NCI-H345 treated with DMSO at 0.1 percent for 48 hours (cell line): ENCODE results near the gene TLR10.
"Not testable (repeated sequence)": the region's sequence is repeated elsewhere in the genome, so short reads cannot be mapped to it uniquely, and the experiment has no call there.

Experiments used
- DNase-seq: peaks from one replicate; lab custom pipeline; 2025; ENCODE audit not compliant: unreplicated experiment; lab: John Stamatoyannopoulos, UW

TLR10 gene

DNA sequence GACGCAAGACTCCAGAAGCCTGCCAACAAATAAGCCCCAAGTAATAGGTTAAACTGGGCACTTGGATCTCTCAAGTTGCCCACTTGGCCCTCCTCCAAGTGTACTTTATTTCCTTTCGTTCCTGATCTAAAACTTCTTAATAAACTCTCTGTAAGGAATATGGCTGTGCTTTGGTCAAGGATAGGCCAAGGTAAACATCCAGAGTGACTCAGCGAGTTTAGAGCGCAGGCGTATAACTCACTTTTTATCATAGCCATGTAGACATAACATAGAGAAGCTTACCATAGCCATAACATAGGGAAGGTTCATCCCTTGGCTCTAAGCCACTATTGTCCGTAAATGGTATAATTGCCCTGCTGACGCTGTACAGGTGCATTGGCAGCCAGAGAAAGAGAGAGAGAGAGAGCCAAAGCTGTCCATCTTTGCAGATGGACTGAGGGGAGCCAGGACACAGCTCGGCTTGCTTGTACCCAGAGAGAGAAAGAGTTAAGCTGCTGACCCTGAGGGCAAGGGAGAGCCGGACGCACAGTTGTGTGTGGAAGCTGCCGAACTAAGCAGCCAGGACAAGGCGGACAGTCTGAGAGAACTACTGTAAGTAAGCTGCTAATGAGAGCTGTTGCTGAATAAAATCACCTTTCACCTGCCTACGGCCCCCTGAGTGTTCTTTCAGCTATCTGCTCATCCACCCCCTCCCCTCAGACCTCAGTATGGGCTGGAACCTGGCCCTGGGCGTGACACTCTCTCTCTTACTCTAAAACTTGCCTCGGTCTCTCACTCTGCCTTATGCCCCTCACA lies 20.0 kb upstream of the TLR10 start:
- no peak for DNase-seq

DNA sequence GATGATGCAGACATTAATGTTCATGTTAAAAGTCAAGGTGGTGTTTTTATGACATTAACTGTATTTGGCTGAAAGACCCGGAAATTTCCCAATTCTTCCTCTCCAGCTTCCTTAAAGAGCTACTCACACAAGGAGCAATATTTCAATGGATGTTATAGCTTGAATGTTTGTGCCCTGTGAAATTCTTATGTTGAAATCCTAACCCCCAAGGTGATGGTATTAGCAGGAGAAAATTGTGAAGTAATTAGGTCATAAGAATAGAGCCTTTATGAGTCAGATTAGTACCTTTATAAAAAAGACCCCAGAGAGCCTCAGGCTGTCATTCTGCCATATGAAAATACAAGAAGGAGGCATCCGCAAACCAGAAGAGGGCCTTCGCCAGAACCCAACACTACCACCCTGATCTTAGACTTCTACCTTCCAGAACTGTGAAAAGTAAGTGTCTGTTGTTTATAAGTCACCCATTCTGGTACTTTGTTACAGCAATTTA lies 18.2 kb upstream of the TLR10 start:
- DNase-seq: no peak

GRCh38 chr4:38800366-38800765 lies 17.6 kb upstream of the TLR10 start:
- no peak for DNase-seq

- DNase-seq: no peak
Observed at GRCh38 chr4:38795087-38795486, 12.3 kb upstream of the TLR10 start.

DNA sequence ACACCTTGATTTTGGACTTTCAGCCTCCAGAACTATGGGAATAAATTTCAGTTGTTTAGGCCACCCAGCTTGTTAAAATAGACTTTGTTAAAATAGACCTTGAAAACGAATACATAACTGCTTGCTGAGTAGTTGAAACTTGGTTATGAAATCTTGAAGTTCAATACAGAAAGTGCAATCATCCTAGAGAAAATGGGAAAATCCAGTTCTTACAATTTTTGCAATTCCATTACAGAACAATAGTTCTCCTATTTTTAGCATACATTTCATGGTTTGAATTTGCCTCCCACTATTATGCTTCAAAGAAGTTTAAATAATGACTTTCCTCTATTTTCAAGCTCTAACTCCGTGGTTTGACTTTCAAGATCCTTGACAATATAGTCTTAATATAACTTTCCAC lies 11.3 kb upstream of the TLR10 start:
- no peak for DNase-seq

DNA sequence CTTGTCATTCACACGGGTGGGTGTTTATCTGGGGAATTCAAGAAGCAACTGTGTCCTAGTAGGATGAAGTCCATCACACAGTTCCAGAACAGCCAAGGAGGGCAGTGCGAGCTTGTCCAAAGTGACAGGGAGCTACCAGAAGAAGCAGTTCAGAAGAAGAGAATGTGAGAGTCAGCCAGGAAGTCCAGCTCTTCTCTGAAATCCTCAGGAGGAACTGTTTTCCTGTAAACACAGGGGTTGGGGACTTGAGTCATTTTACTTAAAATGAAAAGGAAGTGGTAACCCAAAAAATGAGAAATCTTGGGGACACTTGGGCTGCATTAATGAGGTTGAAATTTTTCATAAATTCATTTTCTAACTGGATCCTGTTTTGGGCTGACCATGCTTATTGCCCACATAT lies 8.2 kb upstream of the TLR10 start:
- DNase-seq: no peak

GRCh38 chr4:38788317-38788716 lies 5.5 kb upstream of the TLR10 start:
- no peak for DNase-seq

- no peak for DNase-seq
Observed at GRCh38 chr4:38787693-38788092, 4.9 kb upstream of the TLR10 start.

- DNase-seq: no peak
Observed at GRCh38 chr4:38785901-38786402, 3.2 kb upstream of the TLR10 start.

DNA sequence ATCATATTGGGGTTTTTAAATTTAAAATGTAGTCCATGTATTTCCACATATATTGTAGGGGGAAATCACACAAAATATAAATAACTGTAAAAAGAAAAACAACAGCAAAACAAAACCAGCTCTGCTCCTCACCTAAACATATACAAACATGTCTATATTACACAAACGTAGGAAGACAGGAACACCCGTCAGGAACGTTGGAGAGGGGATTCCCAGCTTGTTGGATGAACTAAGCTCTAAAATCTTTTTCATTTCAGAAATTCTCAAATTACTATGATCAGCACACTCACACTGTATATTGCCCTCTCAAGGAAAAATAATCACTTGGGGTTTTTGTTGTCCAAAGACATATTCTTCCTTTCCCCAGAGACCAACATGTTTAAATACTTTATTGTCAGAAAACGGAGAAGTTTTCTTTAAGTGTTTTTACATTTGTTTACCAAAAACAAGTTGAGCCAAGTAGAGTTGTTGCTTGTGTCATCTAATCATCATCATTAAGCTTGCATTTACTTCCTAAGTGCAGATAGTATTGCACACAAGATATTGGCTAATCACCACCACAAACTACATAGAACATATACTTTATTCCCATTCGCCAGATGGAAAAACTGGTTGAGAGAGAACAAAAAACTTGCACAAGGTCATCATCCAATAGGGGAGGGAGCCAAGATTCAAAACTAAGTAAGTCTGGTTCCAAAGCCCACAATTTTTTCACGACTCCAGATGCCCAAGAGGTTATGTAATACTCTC lies 2.4 kb upstream of the TLR10 start:
- no peak for DNase-seq

DNA sequence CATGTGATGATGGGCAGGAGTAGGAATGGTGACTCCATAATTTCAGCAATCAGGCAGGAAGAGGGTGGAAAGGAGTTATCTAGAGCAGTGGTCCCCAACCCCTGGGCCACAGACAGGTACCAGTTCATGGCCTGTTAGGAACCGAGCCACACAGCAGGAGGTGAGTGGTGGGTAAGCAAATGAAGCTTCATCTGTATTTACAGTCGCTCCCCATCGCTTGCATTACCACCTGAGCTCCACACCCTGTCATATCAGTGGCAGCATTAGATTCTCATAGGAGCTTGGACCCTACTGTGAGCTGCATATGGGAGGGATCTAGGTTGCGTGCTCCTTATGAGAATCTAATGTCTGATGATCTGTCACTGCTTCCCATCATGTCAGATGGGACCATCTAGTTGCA lies 1.4 kb upstream of the TLR10 start:
- DNase-seq: no peak

DNA sequence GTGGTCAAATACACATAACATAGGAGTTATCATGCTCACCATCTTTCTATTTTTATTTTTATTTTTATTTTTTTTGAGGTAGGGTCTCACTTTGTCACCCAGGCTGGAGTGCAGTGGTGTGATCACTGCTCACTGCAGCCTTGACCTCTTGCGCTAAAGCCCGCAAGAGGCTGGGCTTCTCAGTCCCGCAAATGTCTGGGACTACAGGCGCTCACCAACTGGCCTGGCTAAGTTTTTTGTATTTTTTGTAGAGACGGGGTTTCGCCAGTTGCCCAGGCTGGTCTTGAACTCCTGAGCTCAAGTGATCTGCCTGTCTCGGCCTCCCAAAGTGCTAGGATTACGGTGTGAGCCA lies 295 bp upstream of the TLR10 start:
- DNase-seq: no peak

- DNase-seq: no peak
Observed at GRCh38 chr4:38781854-38782261, 932 bp downstream of the TLR10 start.

DNA sequence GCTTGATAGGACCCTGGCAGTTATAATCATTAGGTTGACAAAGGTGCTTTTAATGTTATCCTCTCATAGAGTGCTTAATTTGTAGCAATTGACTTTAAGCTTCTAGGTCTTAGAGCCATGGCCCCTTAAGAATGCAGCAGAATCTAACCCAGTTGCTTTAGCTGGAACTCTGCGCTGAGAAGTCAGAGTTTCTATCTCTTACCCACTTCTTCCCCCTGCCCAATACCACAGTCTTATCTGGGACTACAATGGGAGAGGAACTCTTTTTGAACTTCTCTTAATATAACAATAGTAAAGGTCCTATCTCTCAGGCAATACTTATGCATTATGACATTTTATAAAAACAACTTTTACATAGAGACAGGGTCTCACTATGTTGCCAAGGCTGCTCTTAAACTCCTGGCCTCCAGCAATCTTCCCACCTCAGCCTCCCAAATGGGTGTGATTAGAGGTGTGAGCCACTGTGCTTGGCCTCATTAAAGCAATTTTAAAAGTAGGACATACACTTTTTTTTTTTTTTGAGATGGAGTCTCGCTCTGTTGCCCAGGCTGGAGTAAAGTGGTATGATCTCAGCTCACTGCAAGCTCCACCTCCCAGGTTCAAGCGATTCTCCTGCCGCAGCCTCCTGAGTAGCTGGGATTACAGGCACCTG lies 1.8 kb downstream of the TLR10 start:
- DNase-seq: no peak

DNA sequence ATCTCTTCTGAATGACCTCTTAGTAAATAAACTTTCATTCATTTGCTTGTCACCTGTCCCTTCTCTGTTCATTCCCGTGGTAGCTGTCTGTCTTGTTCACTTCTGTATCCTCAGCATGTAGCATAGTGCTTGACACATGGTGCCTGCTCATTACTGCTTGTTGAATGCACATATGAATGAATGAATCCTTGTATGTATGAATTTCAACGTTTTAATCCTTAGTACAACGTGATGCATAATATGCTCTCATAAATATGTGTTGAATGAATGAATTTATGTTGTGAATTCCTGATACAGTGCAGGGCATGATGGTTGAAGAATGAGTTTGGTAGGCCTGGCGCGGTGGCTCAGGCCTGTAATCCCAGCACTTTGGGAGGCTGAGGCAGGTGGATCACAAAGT lies 3.0 kb downstream of the TLR10 start:
- DNase-seq: no peak

- DNase-seq: not testable (repeated sequence)
Observed at GRCh38 chr4:38777925-38778324, 4.9 kb downstream of the TLR10 start.

DNA sequence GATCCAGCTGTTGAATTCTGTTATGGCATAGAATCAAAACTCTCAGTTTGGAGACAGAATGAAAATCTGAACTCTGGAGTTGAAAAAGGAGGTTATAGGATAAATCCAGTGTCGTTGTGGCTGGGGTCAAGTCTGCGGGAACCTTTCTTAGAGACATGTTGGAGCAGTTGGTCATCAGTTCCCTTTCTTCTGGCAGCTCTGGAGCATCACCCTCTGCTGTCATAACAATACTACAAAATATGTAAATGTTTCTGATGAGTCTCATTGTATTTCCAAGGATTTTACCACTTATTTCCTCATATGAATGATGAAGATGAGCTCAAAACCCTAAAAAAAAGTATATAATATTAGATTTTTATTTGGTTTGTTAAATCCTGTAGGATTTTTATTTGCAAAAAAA lies 7.5 kb downstream of the TLR10 start:
- DNase-seq: no peak

DNA sequence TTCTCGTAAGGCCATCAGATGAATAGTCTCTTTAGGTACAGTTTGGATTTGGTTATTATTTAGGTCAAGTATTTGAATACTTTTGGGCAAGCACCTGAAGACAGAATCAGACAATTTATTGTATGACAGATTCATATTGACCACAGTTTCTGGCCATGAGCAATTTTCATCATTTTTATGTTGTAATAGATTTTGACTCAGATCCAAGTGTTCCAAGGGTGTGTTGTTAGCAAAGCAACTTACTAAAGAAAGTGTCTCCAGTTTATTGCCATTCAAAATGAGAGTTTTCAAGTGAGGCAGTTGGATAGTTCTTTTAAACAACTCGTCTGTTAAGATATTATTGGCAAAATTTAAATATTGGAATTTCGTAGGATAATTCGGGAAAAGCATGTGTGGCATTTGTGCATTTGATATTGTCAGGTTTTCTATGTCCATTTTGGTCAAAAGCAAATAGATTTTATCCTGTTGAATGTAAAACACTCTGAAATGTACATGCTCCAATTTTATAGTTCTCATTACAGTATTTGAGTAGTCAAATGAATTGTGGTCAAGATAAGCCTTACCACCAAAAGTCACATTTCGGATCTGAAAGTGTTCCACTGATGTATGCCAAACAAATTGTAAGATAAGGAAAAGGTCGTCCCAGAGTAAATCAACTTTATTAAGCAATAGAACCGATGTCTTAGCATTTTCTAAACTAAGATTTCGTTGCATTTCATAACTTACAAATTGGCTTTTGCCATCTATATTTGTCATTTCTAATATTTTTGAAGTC lies 8.4 kb downstream of the TLR10 start:
- no peak for DNase-seq

- DNase-seq: not testable (repeated sequence)
Observed at GRCh38 chr4:38770281-38770680, 12.5 kb downstream of the TLR10 start.

DNA sequence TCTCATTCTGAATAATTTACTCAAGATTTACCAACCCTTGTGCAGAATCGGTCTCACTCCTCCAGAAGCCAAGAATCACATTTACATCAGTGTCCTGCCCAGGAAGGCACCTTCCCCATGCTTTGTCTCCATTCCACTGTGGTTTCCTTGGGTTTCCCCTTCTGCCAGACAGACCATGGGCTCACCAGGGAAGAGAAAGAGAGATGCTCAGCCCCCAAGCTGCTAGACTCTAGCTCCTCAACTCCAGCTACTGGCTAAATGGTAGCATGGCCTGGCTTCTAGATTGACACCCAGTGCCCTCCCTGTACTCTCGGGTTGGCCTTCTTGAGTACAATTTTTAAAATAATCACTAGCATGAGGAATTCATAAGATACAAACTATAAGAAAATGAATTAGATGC lies 12.9 kb downstream of the TLR10 start:
- DNase-seq: no peak

DNA sequence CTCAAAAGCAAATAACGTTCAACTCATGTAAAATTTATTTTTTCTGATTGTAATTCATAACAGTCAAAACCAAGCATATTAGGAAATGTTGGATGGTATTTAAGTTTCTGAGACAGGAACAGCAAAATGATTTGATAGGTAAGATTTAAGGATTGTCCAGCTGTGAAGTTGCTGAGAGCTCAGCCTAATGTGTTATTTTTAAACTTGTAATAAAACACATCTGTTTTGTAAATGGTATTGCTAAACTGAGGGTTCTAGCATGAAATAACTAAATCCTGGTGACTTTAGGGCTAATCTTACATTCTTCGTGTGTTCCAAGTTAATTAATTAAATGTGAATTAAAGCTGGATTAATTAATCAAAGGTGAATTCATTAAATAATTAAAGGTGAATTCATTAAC lies 13.3 kb downstream of the TLR10 start:
- DNase-seq: no peak
